NCI-H1930 (cell line): ENCODE results near the gene DHRS11.
"Not testable (repeated sequence)": the region's sequence is repeated elsewhere in the genome, so short reads cannot be mapped to it uniquely, and the experiment has no call there.

Experiments used
- DNase-seq, 2 experiments: peaks; one replicate each; lab custom pipeline; 2025; lab: John Stamatoyannopoulos, UW

The DHRS11 gene

GRCh38 chr17:36593656-36594316 is 2.1 kb downstream of the DHRS11 start:
- DNase-seq: no peak

GRCh38 chr17:36594626-36595401 is 3.1 kb downstream of the DHRS11 start:
- DNase-seq: no peak

- DNase-seq: no peak
Measured at GRCh38 chr17:36597226-36597625, 5.5 kb downstream of the DHRS11 start.

GRCh38 chr17:36597866-36598777 is 6.4 kb downstream of the DHRS11 start:
- no peak for DNase-seq

GRCh38 chr17:36598951-36599401 is 7.3 kb downstream of the DHRS11 start:
- no peak for DNase-seq

- DNase-seq: no peak
Measured at GRCh38 chr17:36599546-36600250, 8.0 kb downstream of the DHRS11 start.

GRCh38 chr17:36600465-36600864 is 8.8 kb downstream of the DHRS11 start:
- no peak for DNase-seq

- DNase-seq: no peak
Measured at GRCh38 chr17:36600936-36601302, 9.2 kb downstream of the DHRS11 start.

GRCh38 chr17:36601303-36602029 is 9.8 kb downstream of the DHRS11 start, which contains the start of gene MRM1:
MRM1 (plus strand) TSS chr17:36601583; CDS start chr17:36601811, 228 bp downstream.
- DNase-seq: peak; percentile 97

- DNase-seq: peak in 1 of 2 experiments; percentile 16
Measured at GRCh38 chr17:36602030-36602748, 10.5 kb downstream of the DHRS11 start.

- peak; percentile 68 to 71 for DNase-seq
Measured at GRCh38 chr17:36602924-36603384, 11.3 kb downstream of the DHRS11 start.

GRCh38 chr17:36605028-36605427 is 13.3 kb downstream of the DHRS11 start:
- not testable (repeated sequence) for DNase-seq

GRCh38 chr17:36608280-36608679 is 16.6 kb downstream of the DHRS11 start:
- DNase-seq: no peak

- peak; percentile 52 to 56 for DNase-seq
Measured at GRCh38 chr17:36608794-36609497, 17.3 kb downstream of the DHRS11 start.

GRCh38 chr17:36609498-36609862 is 17.8 kb downstream of the DHRS11 start:
- no peak for DNase-seq

- DNase-seq: no peak
Measured at GRCh38 chr17:36610474-36610873, 18.8 kb downstream of the DHRS11 start.

- no peak for DNase-seq
Measured at GRCh38 chr17:36611345-36612072, 19.8 kb downstream of the DHRS11 start.

- no peak for DNase-seq
Measured at GRCh38 chr17:36612323-36612722, 20.6 kb downstream of the DHRS11 start.

- no peak for DNase-seq
Measured at GRCh38 chr17:36613155-36613554, 21.5 kb downstream of the DHRS11 start.
